HepG2 (cell line): ENCODE data around the gene LAMTOR3. TPM values are rescaled to one million over a fixed set of nuclear protein-coding genes. Genes with fewer than 3 reads are reported as not detected.

Source experiments
- ATAC-seq: fragments of 200-7000 bp; cut with Tn5 transposase; 3 replicates; pipeline ENCODE4 v1.9.1; 2020; ENCODE audit warnings: mild to moderate bottlenecking, moderate library complexity
- BruUV-seq: library from RNA; stranded (reverse); fragments of 400-500 nt; replicated peaks from 2 replicates; lab custom pipeline; 2021; lab: Mats Ljungman, UMichigan
- CTCF ChIA-PET: fragments of 300-600 bp; formaldehyde crosslinking; extraction: SDS; loops from one replicate; lab custom pipeline; 2021; ENCODE audit warnings: low total read pairs, inconsistent platforms, low intra/inter-chr PET ratio; lab: Yijun Ruan, JAX
- POLR2A ChIA-PET: fragments of 350-600 bp; sonication (Branson Sonifier 250); formaldehyde crosslinking; loops from one replicate; lab custom pipeline; 2020; ENCODE audit warnings: antibody characterized with exemption, inconsistent platforms; lab: Yijun Ruan, JAX
- DNase-seq: peaks from one replicate; pipeline ENCODE4 v3.0.0-alpha.2; 2015; ENCODE audit warnings: low spot score
- FAIRE-seq: peaks from 3 replicates; lab custom pipeline; 2011; peaks lifted over from hg19 to GRCh38; lab: Jason Lieb, UNC
- H2AFZ ChIP-seq: one replicate; pipeline ENCODE4 v1.6.1; 2011; ENCODE audit warnings: low read length, inconsistent platforms
- H3K27ac ChIP-seq: fragments of 300-600 bp; 3 replicates; pipeline ENCODE4 v1.8.0; 2011; ENCODE audit warnings: mixed run types, mild to moderate bottlenecking, mixed read lengths, low read length, inconsistent platforms; ENCODE audit not compliant: insufficient read depth; ENCODE audit errors: extremely low read length
- H3K27me3 ChIP-seq, 2 experiments: fragments of 200-600 bp in 1 of 2; 2 replicates in 1 of 2; 3 replicates in 1 of 2; pipeline versions ENCODE4 v1.6.0 to v1.8.0; 2011; ENCODE audit warnings: low read length in 2 of 2, mild to moderate bottlenecking in 2 of 2, moderate library complexity in 2 of 2, inconsistent platforms in 1 of 2; ENCODE audit not compliant: insufficient read depth in 2 of 2, control insufficient read depth in 1 of 2
- H3K36me3 ChIP-seq, 2 experiments: fragments of 200-600 bp in 1 of 2; replicated peaks in 1 of 2; 2 replicates in 1 of 2; 3 replicates in 1 of 2; pipeline versions ENCODE4 v1.5.1 to v1.8.0; 2011; ENCODE audit warnings: low read length in 2 of 2, inconsistent platforms in 1 of 2; ENCODE audit not compliant: insufficient read depth in 2 of 2, control insufficient read depth in 1 of 2
- H3K4me1 ChIP-seq: 2 replicates; pipeline ENCODE4 v1.5.1; 2012; ENCODE audit warnings: low read length, inconsistent platforms; ENCODE audit not compliant: insufficient read depth
- H3K4me2 ChIP-seq: 2 replicates; pipeline ENCODE4 v1.6.0; 2011; ENCODE audit warnings: low read depth, low read length, inconsistent platforms
- H3K4me3 ChIP-seq, 3 experiments: fragments of 200-600 bp in 1 of 3; sonication (generic), shearing (Covaris generic) in 1 of 3; replicated peaks in 1 of 3; 2 replicates each; pipeline ENCODE4 v1.5.1; 2011 to 2016; ENCODE audit warnings: low read length in 3 of 3, inconsistent platforms in 2 of 3, low read depth in 2 of 3, mild to moderate bottlenecking in 2 of 3, control low read depth in 1 of 3, mixed read lengths in 1 of 3; ENCODE audit not compliant: insufficient read depth in 1 of 3
- H3K79me2 ChIP-seq: one replicate; pipeline ENCODE4 v1.6.1; 2011; ENCODE audit warnings: low read length, inconsistent platforms; ENCODE audit not compliant: insufficient read depth
- H3K9ac ChIP-seq: 2 replicates; pipeline ENCODE4 v1.6.0; 2011; ENCODE audit warnings: mild to moderate bottlenecking, low read depth, low read length, inconsistent platforms; ENCODE audit not compliant: insufficient read depth
- H3K9me3 ChIP-seq: 2 replicates; pipeline ENCODE4 v1.5.1; 2012; ENCODE audit warnings: mild to moderate bottlenecking, low read length
- H4K20me1 ChIP-seq: 2 replicates; pipeline ENCODE4 v1.6.0; 2011; ENCODE audit warnings: inconsistent platforms, mild to moderate bottlenecking, low read length, moderate library complexity; ENCODE audit not compliant: insufficient read depth
- EZH2 ChIP-seq: conservative IDR thresholded peaks from 2 replicates; pipeline ENCODE4 v1.6.1; 2012; ENCODE audit warnings: mild to moderate bottlenecking, low read depth, low read length, moderate library complexity
- MATR3 ChIP-seq: sonication (generic); formaldehyde crosslinking; IDR thresholded peaks from 2 replicates; pipeline ENCODE4 v1.4.0; 2020; ENCODE audit warnings: missing genetic modification reagents
- SNRNP70 ChIP-seq: fragments of 200-400 bp; formaldehyde crosslinking; IDR thresholded peaks from 2 replicates; pipeline ENCODE4 v1.6.1; 2017; ENCODE audit warnings: mild to moderate bottlenecking, low read depth, low read length, moderate library complexity
- TSC22D2 ChIP-seq: sonication (generic); formaldehyde crosslinking; IDR thresholded peaks from 2 replicates; pipeline ENCODE4 v1.5.1; 2020; ENCODE audit warnings: missing genetic modification reagents, mild to moderate bottlenecking, borderline replicate concordance
- YEATS2 ChIP-seq: sonication (generic); formaldehyde crosslinking; IDR thresholded peaks from 2 replicates; pipeline ENCODE4 v1.4.0; 2020; ENCODE audit warnings: missing genetic modification reagents, borderline replicate concordance
- YEATS4 ChIP-seq: sonication (generic); formaldehyde crosslinking; IDR thresholded peaks from 2 replicates; pipeline ENCODE4 v1.4.0; 2020; ENCODE audit warnings: missing genetic modification reagents, borderline replicate concordance
- ZNF263 ChIP-seq: sonication (generic); formaldehyde crosslinking; IDR thresholded peaks from 2 replicates; pipeline ENCODE4 v1.4.0; 2020; ENCODE audit warnings: missing genetic modification reagents
- ZNF382 ChIP-seq: sonication (generic); formaldehyde crosslinking; IDR thresholded peaks from 2 replicates; pipeline ENCODE4 v1.5.0; 2020; ENCODE audit warnings: missing genetic modification reagents, mild to moderate bottlenecking, borderline replicate concordance
- ZSCAN20 ChIP-seq: sonication (generic); formaldehyde crosslinking; IDR thresholded peaks from 2 replicates; pipeline ENCODE4 v1.4.0; 2020; ENCODE audit warnings: missing genetic modification reagents, mild to moderate bottlenecking, borderline replicate concordance
- WGBS: methylation state at CpG from one replicate; pipeline ENCODE4 v1.1.6; 2017; ENCODE audit warnings: low lambda C conversion rate; 5-methylcytosine and 5-hydroxymethylcytosine counted together
- in situ Hi-C: cut with HindIII; loops from 2 replicates; pipeline ENCODE4 v1.10.0; 2017; ENCODE audit warnings: low pct_unique_long_range_greater_than_20kb; ENCODE audit not compliant: extremely low pct_ligation_motif_present
- intact Hi-C: fragments of 100-400 bp; cut with micrococcal nuclease; formaldehyde crosslinking; loops from one replicate; pipeline ENCODE4 v1.10.0; 2022; ENCODE audit not compliant: unreplicated experiment
- polyA plus RNA-seq, 8 experiments: library from polyadenylated mRNA; depleted of rRNA in 3 of 8; stranded (reverse) in 7 of 8; unstranded in 1 of 8; fragments of >200 nt; fragmentation: Illumina TruSeq in 4 of 8; extraction: Trizol in 4 of 8; gene quantifications; 2 replicates each; pipeline versions ENCODE4 v1.2.1 to v1.2.3, GENCODE V29; 2011 to 2016; ENCODE audit warnings: low read depth in 4 of 8, missing spikeins in 1 of 8, mixed read lengths in 1 of 8; ENCODE audit not compliant: insufficient read depth in 1 of 8
- total RNA-seq, 5 experiments: library from RNA; depleted of rRNA; stranded (reverse); fragments of >200 nt; fragmentation: Illumina TruSeq; extraction: Trizol; gene quantifications; 2 replicates each; pipeline ENCODE4 v1.2.3, GENCODE V29; 2016; ENCODE audit warnings: low read depth in 1 of 5

The LAMTOR3 gene
- total and polyA plus RNA-seq, 2 of the 13 experiments (the other 11 are each of a cell fraction or from before 2014, with no cell fraction given), result 47.6 to 49.1 TPM

DNA sequence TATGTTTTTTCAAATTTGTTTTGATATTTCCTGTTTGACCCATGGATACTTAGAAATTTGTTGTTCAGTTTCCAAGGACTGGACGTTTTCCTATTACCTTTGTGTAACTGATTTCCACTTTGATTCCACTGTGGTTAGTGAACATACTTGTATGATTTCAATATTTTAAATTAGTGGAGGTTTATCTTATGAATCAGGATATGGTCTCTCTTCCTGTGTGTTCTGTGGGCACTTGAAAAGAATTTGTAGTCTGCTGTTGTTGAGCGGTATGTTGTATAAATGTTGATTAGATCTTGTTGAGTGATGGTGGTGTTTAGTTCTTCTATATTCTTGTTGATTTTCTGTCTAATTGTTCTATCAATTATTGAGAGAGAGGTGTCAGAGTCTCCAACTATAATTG is 21.2 kb upstream of the LAMTOR3 start:
- Histone ChIP-seq H4K20me1 (no peaks in the 10 kb centered on the region), H3K36me3 (peaks cover 4 to 7% of the 10 kb centered on the region in 2 experiments; a peak in 2 of 5 replicates), H3K27me3 (no peaks in the 10 kb centered on the region), H3K4me2 (no peak overlapping the region), H3K4me1 (no peaks in the 10 kb centered on the region), H2AFZ (no peak overlapping the region), H3K4me3 (no peak overlapping the region), H3K27ac (no peak overlapping the region), H3K9me3 (no peaks in the 10 kb centered on the region), H3K79me2 (no peaks in the 10 kb centered on the region), H3K9ac (no peak overlapping the region)
- intact Hi-C loops, result no loop called here
- 98% methylated on average over 2 of the region's 2 CpGs for WGBS
- CTCF ChIA-PET, result no interaction called here
- POLR2A ChIA-PET, result no interaction called here
- no peak for DNase-seq
- ATAC-seq, result no peak
- TF ChIP-seq ZNF382 (no peak), SNRNP70 (no peak), TSC22D2 (no peak), YEATS2 (CRISPR knock-in tag) (no peak), EZH2 (no peak), MATR3 (no peak)
- BruUV-seq, result no TSS peak
- FAIRE-seq, result no peak
- in situ Hi-C loops, result no loop called here

DNA sequence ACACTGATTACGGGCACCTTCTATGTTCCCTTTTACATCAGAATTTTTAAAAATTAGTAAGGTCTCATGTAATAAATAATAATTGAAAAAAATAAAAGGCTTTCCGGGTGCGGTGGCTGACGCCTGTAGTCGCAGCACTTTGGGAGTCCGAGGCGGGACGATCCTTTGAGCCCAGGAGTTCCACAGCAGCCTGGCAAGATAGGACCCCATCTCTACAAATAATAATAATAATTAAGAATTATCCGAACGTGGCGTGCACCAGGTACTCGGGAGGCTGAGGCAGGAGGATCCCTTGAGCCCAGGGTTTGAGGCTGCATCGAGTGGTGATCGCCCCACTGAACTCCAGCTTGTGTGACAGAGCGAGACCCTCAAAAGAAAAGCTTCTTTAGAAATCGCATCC is 771 bp upstream of the LAMTOR3 start:
- no peaks in the 10 kb centered on the region; a peak in 1 of 5 replicates for H3K27me3 ChIP-seq
- no peak for TF ChIP-seq YEATS4 (CRISPR knock-in tag)
- TF ChIP-seq ZSCAN20 (CRISPR knock-in tag), result 0 out of 2 replicates have a peak, but pooled peaks have one; percentile 13
- 0 out of 2 replicates have a peak, but pooled peaks have one; percentile 3 for TF ChIP-seq ZNF263
- TF ChIP-seq, all 625 proteins: peak for 2
- ChIA-PET POLR2A (interaction anchor here (0.9 to 1.6 kb wide), 5 partner anchors 23 to 331 kb away, joined by 3 to 20 read pairs (median 15); partner anchors contain the start of genes DNAJB14, H2AZ1 and TRMT10A), CTCF (no interaction called here)
- no TSS peak for BruUV-seq
- no peaks in the 10 kb centered on the region for H3K9me3 ChIP-seq
- FAIRE-seq (no peak), DNase-seq (no peak), ATAC-seq (no peak)
- intact Hi-C loops (loop anchor here (1.0 kb wide), 1 partner anchor 55 kb away; the partner anchor contains the start of gene H2AZ1), in situ Hi-C loops (loop anchor here (5.0 kb wide), 1 partner anchor 52 kb away; the partner anchor contains the start of gene DNAJB14)
- WGBS, result 96% methylated on average over 16 of the region's 16 CpGs
- H3K9ac ChIP-seq, result peak overlapping the region; percentile 93
- H3K27ac ChIP-seq, result peak overlapping the region; percentile 61
- peak overlapping the region; percentile 58 to 94 (median 87) for H3K4me3 ChIP-seq
- no peaks in the 10 kb centered on the region for H3K36me3 ChIP-seq
- H3K79me2 ChIP-seq, result peaks cover 29% of the 10 kb centered on the region
- no peaks in the 10 kb centered on the region for H4K20me1 ChIP-seq
- peaks cover 23% of the 10 kb centered on the region for H3K4me1 ChIP-seq
- H2AFZ ChIP-seq, result peak overlapping the region; percentile 98
- peak overlapping the region; percentile 98 for H3K4me2 ChIP-seq
